Left ventricle myocardium inferior (tissue), 1 donor: ENCODE results near the gene EIF6. TPM values are rescaled to one million over a fixed set of nuclear protein-coding genes. Genes with fewer than 3 reads are reported as not detected.

Experiments
- DNase-seq: peaks from one replicate; pipeline ENCODE4 v3.0.0-alpha.2; 2020
- H3K27ac ChIP-seq: fragments of 200-600 bp; replicated peaks from 2 replicates; pipeline ENCODE4 v1.8.0; 2021
- H3K27me3 ChIP-seq: fragments of 200-600 bp; 2 replicates; pipeline ENCODE4 v1.8.0; 2021; ENCODE audit warnings: low read depth
- H3K36me3 ChIP-seq: fragments of 200-600 bp; 2 replicates; pipeline ENCODE4 v1.8.0; 2021
- H3K4me1 ChIP-seq: fragments of 200-600 bp; 2 replicates; pipeline ENCODE4 v1.8.0; 2021
- H3K4me3 ChIP-seq: fragments of 200-600 bp; 2 replicates; pipeline ENCODE4 v1.8.0; 2021; ENCODE audit warnings: mild to moderate bottlenecking, moderate library complexity
- H3K9me3 ChIP-seq: fragments of 200-600 bp; replicated peaks from 2 replicates; pipeline ENCODE4 v1.8.0; 2021
- CTCF ChIP-seq: fragments of 200-600 bp; IDR thresholded peaks from 2 replicates; pipeline ENCODE4 v1.8.0; 2021; ENCODE audit warnings: antibody characterized with exemption, mild to moderate bottlenecking, borderline replicate concordance
- intact Hi-C: fragments of 100-400 bp; cut with micrococcal nuclease; formaldehyde crosslinking; loops from one replicate; pipeline ENCODE4 v1.11.0; 2022
- total RNA-seq: library from RNA; stranded (reverse); fragmentation: NEBNext Ultra II Directional; extraction: Animal tissue kit (Norgen Biotek cat#: 25700); gene quantifications from one replicate; pipeline ENCODE4 v1.2.1, GENCODE V29; 2021
- donor health status: DM: no; HTN: yes; CAD: no; lungs with severe emphysema.

Gene EIF6
- total RNA-seq, 1 donor from 2014 or later, result 37.4 TPM

DNA sequence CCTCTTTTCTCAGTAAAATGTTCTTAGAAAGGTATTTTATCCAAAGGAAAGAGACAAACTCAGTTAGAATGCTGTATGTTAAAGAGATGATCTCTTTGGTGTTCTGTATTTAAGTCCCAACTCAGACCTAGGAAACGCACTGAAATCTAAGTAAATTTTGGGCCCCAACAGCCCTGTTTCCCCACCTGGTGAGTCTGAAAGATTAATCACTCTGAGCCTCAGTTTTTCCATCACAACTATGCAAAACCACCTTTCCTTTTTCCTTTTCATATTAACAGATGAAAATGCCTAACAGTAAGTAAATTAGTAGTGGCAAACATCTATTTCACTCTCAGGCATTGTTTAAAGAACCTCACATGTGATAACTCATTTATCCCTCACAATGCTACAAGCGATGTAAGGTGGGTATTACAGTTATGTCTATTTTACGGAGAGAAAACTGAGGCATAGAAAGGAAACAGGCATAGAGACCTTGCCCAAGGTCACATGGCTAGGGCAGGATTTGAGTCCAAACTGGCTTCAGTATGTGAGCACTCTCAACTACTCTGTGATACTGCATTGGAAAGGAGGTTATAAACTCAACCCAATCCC lies 43.6 kb upstream of the EIF6 start:
- H3K27ac ChIP-seq, result no peak overlapping the region
- intact Hi-C loops, result no loop called here
- no peaks in the 10 kb centered on the region for H3K27me3 ChIP-seq
- H3K4me3 ChIP-seq, result no peak overlapping the region
- peaks cover 31% of the 10 kb centered on the region for H3K4me1 ChIP-seq
- no peak for DNase-seq
- H3K9me3 ChIP-seq, result no peaks in the 10 kb centered on the region
- no peaks in the 10 kb centered on the region for H3K36me3 ChIP-seq
- no peak for TF ChIP-seq CTCF

DNA sequence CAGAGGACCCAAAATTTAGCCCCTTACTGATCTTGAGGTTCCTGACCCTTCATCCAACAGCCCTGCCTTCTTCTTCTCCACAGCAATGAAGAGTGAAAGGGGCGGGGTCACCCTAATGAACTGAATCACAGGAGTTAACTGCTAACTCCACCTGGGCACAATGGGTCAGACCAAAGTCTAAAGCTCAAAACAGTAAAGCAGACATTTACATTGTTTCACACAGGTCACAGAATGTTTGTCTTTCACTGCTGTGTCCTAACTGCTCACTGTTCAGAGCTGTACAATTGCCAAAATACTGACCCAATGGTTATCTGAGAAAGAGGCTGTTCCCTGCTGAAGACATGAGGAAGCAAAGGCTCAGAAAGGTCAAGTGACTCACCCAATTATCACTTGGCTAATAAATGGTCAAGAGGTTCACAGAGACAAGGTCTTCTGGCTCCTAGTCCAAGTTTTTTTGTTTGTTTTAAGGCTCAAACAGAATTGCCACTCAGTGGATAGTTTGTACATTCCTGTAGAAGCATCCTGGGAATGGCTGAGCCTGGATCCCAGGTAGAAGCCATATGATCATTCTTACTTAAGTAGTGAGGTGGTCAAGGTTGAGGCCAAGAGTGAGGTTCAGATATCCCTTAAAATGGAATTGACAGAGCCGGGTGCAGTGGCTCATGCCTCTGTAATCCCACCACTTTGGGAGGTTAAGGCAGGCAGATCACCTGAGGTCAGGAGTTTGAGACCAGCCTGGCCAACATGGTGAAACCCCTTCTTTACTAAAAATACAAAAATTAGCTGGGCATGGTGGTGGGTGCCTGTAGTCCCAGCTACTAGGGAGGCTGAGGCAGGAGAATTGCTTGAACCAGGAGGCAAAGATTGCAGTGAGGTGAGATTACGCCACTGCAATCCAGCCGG lies 42.8 kb upstream of the EIF6 start:
- Histone ChIP-seq H3K4me1 (peaks cover 31% of the 10 kb centered on the region), H3K9me3 (no peaks in the 10 kb centered on the region), H3K27me3 (no peaks in the 10 kb centered on the region), H3K36me3 (no peaks in the 10 kb centered on the region), H3K4me3 (no peak overlapping the region), H3K27ac (no peak overlapping the region)
- intact Hi-C loops, result no loop called here
- no peak for DNase-seq
- no peak for TF ChIP-seq CTCF

DNA sequence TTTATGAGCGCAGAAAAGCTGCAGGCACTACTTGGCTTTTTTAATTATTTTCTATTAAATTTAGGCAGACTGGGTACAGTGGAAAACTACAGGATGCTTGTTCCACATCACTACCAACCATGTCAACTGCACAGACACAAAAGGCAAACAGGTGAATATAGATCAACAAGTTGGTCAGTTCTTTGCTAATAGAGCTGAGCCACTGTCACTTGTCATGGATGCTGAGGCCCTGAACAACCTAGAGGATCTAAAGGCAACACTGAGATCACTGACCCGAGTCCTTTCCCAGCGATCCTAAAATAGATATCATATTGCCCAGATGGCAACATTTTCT lies 42.1 kb upstream of the EIF6 start:
- intact Hi-C loops, result no loop called here
- H3K4me1 ChIP-seq, result peaks cover 31% of the 10 kb centered on the region
- no peak for TF ChIP-seq CTCF
- H3K27ac ChIP-seq, result no peak overlapping the region
- H3K4me3 ChIP-seq, result no peak overlapping the region
- H3K27me3 ChIP-seq, result no peaks in the 10 kb centered on the region
- no peaks in the 10 kb centered on the region for H3K9me3 ChIP-seq
- no peaks in the 10 kb centered on the region for H3K36me3 ChIP-seq
- no peak for DNase-seq

DNA sequence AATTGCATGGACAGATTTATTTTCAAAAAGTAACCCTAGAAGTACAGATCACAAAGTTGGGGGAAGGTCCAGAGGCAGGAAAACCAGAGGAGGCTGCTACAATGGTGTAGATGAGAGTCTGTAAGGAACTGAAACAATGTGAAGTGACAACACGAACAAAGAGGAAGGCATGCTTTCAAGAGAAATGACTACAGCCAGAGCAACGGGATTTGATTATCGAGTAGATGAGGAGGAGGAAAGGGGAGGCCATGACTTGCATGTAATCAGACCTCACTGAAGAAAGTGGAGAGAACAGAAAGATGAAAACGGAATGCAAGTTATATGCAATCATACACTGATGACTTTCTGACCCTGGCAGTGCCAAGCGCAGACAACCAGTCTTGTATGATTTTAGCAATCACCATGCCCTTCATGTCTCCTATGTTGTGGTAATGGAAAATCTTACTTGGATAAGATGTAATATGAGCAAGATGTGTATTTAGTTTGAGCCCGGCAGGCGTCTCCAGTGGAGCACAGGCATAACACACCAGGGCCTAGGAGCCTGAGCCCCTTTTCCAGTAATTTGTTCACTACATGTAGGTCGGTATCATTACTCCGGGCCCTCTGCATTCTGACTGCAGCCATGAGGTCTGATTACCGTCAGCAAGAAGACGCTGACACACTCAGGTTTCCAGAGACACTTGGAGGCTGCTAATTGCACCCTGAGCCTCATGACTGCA lies 41.6 kb upstream of the EIF6 start:
- no peaks in the 10 kb centered on the region for H3K9me3 ChIP-seq
- no peaks in the 10 kb centered on the region for H3K27me3 ChIP-seq
- peaks cover 31% of the 10 kb centered on the region for H3K4me1 ChIP-seq
- intact Hi-C loops, result no loop called here
- H3K4me3 ChIP-seq, result no peak overlapping the region
- no peak for TF ChIP-seq CTCF
- DNase-seq, result no peak
- H3K27ac ChIP-seq, result no peak overlapping the region
- no peaks in the 10 kb centered on the region for H3K36me3 ChIP-seq

DNA sequence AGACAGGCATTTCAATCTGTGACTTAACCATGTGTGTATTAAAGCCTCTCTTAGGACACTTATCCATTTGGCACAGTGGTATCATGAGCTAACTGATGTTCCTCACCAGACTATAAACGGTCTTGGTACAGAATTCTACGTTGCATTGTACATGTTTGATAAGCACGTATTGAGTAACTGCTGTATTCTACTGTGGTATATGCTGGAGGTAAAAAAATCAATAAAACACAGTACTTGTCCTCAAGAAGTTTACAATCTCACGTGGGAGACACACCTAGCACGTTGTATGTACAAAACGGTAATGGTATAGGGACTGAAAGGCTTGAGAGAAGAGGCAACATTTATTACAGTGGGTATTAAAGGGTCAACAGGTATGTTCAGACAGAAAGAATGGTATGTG lies 40.8 kb upstream of the EIF6 start:
- Histone ChIP-seq H3K4me3 (no peak overlapping the region), H3K27me3 (no peaks in the 10 kb centered on the region), H3K4me1 (peaks cover 31% of the 10 kb centered on the region), H3K27ac (no peak overlapping the region), H3K9me3 (no peaks in the 10 kb centered on the region), H3K36me3 (no peaks in the 10 kb centered on the region)
- TF ChIP-seq CTCF, result no peak
- DNase-seq, result no peak
- intact Hi-C loops, result no loop called here
